ENCODE measurements around the gene GNAS. TPM values are rescaled to one million over a fixed set of nuclear protein-coding genes. Genes with fewer than 3 reads are reported as not detected.
A peak's percentile ranks its signal among the peaks of the same experiment; 100 is the strongest.
"Not testable (repeated sequence)": the region's sequence is repeated elsewhere in the genome, so short reads cannot be mapped to it uniquely, and the experiment has no call there.

The GNAS gene
- total RNA-seq, 1 experiment from 2014 or later = 1,255 TPM

DNA sequence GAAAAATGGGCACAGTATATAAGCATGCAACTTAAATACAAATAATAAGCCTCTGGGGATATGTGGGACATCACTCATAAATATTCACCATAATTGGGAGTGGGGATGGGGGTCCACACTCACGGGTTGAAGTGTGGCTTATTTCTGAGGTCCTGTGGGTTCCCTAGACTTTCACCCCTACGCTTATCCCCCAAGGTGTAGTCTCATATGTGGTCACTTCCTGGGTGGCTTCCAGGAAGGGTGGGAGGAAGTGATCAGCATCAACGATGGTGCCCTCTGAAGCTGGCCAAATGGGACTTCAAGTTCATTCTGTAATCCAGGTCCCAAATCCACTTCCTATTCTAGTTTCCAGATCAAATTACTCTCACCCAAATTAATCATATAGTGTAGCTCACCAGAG, 59.5 kb downstream of the GNAS start:
- no peak for DNase-seq (ENCODE audit: extremely low read depth, low read depth)

- no peak for DNase-seq (ENCODE audit: extremely low read depth, low read depth)
Measured at GRCh38 chr20:58913079-58913478, 60.6 kb downstream of the GNAS start.

DNA sequence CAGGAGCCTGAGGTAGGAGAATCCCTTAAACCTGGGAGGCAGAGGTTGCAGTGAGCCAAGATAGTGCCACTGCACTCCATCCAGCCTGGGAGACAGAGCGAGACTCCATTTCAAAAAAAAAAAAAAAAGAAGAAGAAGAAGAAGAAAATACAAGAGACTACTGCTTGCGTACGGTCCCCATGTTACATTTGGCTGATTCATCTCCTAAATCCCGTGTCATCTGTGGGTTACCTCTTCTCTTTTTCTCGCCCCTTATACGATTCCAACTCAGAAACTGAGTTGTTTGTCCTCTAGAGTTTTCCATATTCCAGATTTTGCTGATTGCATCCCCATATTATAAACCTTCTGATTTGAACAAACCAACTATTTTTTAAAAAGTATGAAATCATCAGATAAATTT, 66.1 kb downstream of the GNAS start:
- no peak for DNase-seq (ENCODE audit: extremely low read depth, low read depth)

DNA sequence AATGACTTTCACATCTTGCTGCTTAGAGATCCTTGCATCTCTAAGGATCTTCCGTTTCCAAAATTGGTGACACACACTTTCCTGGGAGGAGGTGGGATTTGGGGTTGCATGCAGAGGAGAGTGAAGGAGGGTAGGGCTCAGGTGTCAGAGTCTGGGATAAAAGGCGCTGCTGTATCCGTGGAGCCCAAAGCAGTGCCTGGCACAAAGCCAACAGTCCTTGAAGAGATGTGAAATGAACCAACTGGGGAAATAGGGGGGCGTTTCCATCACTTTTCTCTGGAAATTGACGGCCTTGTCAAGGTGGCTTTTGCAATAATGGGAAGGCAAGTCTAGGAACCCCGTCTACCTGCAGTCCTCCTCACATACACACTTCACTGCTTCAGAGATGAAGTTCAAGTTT, 69.0 kb downstream of the GNAS start:
- DNase-seq (ENCODE audit: extremely low read depth, low read depth) = no peak

DNA sequence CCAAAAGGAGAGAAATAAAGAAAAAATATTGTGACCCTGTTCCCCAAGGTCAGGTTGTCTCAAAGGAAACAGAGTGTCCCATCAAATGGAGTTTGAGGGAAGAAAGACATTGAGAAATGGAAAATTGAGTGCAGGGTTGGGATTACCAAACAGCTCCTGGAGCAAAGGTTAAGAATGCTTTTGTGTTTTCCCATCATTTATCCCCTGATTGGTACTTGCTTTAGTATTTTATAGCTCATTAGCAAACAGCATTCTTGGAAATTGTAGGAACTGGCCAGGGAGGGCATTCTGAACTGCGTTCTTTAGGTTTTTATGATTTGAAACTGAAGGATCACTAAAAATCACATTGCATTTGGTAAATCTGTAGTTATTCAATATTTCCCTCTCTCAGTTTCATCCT, 69.5 kb downstream of the GNAS start:
- DNase-seq (ENCODE audit: extremely low read depth, low read depth) = no peak

DNA sequence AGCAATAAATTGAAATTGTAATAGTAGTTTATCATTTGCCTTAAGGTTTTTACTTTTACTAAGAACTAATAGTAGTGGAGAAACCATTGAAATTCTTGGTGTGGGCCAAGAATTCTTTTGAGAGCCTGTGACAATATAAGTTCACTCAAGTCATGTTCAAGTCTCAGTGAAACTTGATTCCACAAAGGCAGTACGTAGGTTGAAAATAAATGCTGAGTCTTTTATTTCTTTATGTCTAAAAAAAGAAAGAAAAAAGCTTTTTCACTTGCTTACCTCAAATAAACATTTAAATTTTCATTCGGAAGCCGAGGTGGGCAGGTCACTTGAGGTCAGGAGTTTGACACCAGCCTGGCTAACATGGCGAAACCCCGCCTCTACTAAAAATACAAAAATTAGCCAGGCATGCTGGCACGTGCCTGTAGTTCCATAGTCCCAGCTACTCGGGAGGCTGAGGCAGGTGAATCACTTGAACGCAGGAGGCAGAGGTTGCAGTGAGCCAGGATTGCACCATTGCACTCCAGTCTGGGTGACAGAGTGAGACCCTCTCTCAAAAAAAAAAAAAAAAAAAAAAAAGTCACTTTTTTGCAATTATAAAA, 70.7 kb downstream of the GNAS start:
- no peak for DNase-seq (ENCODE audit: extremely low read depth, low read depth)

- DNase-seq (ENCODE audit: extremely low read depth, low read depth) = no peak
Measured at GRCh38 chr20:58926802-58927489, 74.4 kb downstream of the GNAS start.

GRCh38 chr20:58927490-58928061, 75.1 kb downstream of the GNAS start:
- DNase-seq (ENCODE audit: extremely low read depth, low read depth) = no peak

DNA sequence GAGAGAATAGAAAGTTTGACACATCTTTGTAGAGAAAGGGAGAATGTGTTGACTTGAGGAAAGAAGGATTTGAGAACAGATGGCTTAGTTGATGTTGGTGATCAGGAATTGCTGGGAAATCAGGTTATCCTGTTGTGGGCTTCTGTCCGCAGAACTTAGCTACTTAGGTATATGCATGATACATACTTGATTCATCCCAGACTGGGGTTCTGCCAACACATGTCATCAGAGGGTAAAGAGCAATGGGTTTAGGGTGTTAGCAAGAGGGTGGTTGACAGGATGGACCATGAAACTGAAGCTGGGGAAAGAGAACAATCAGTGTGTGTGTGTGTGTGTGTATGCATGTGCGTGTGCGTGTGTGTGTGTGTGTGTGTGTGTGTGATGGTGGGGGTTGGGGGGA, 78.0 kb downstream of the GNAS start:
- no peak for DNase-seq (ENCODE audit: extremely low read depth, low read depth)

DNA sequence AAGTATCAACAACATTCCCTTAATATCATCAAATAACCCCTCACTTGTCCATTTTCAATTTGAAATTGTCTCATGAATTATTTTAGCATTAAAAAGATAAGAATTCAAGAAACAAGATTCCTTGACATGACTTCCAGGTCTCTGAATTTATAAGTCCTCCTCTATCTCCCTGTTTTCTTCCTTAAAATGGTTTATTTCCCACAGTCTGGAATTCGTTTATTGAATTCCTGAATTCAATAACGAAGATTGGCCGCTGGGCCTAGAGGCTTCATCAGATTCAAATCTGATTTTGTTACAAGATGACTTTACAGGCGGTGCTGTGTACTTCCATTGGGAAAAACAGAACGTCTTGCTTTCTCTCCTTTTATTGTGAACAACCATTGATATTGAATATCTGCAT, 79.7 kb downstream of the GNAS start:
- no peak for DNase-seq (ENCODE audit: extremely low read depth, low read depth)

- DNase-seq (ENCODE audit: extremely low read depth, low read depth) = no peak
Measured at GRCh38 chr20:58938078-58938477, 85.6 kb downstream of the GNAS start.

- no peak for DNase-seq (ENCODE audit: extremely low read depth, low read depth)
Measured at GRCh38 chr20:58938541-58938940, 86.0 kb downstream of the GNAS start.

- DNase-seq (ENCODE audit: extremely low read depth, low read depth) = no peak
Measured at GRCh38 chr20:58941471-58941870, 89.0 kb downstream of the GNAS start.

- no peak for DNase-seq (ENCODE audit: extremely low read depth, low read depth)
Measured at GRCh38 chr20:58942549-58942948, 90.0 kb downstream of the GNAS start.

- no peak for DNase-seq (ENCODE audit: extremely low read depth, low read depth)
Measured at GRCh38 chr20:58944610-58945009, 92.1 kb downstream of the GNAS start.

GRCh38 chr20:58945965-58946631, 93.6 kb downstream of the GNAS start:
- no peak for DNase-seq (ENCODE audit: extremely low read depth, low read depth)

GRCh38 chr20:58947797-58948388, 95.4 kb downstream of the GNAS start:
- not testable (repeated sequence) for DNase-seq (ENCODE audit: extremely low read depth, low read depth)

DNA sequence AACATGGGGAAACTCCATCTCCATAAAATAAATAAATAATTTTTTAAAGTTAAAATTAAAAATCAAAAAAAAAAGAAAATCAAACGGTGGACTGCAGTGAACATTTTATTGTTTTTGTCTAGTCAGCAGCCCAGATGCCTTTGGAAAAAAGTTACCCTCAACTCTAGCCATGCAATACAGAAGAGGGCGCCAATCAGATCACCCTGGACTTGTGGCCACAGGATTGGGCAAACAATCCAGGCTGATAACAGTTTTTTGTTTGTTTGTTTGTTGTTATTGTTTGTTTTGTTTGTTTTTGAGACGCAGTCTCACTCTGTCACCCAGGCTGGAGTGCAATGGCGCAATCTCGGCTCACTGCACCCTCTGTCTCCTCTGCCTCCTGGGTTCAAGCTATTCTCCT, 98.1 kb downstream of the GNAS start:
- DNase-seq (ENCODE audit: extremely low read depth, low read depth) = peak; percentile 9

GRCh38 chr20:58953050-58953449, 100.5 kb downstream of the GNAS start:
- no peak for DNase-seq (ENCODE audit: extremely low read depth, low read depth)

- DNase-seq (ENCODE audit: extremely low read depth, low read depth) = no peak
Measured at GRCh38 chr20:58956078-58956477, 103.6 kb downstream of the GNAS start.

DNA sequence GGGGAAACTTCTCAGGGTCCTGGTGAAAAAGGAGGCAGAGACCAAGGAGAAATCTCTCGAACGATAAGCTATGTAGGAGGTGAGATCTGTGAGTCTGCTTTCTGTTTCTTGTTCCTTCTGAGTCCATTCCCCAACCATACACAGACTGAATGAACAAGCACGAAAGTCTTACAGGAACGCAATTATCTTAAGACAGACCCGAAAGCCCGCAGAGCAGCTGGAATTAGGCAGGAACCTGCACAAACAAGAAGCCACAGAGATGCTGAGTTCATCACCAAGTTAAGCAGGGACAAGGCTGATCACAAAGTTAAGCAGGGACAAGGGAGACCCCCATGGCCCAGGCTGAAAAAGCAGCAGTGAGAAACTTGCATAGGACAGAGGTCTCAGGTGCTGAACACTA, 107.1 kb downstream of the GNAS start:
- no peak for DNase-seq (ENCODE audit: extremely low read depth, low read depth)
